Measurements from ENCODE around the gene CHST15.
"Not testable (repeated sequence)": the region's sequence is repeated elsewhere in the genome, so short reads cannot be mapped to it uniquely, and the experiment has no call there.

CHST15 gene

GRCh38 chr10:124036746-124037145 lies 56.7 kb downstream of the CHST15 start:
- H3K79me2 ChIP-seq (ENCODE audit: insufficient read depth, low read length): no peaks in the 10 kb centered on the region
- no peaks in the 10 kb centered on the region for H3K27me3 ChIP-seq (ENCODE audit: insufficient read depth, low read length, poor library complexity, severe bottlenecking)
- TF ChIP-seq, protein P1, sequence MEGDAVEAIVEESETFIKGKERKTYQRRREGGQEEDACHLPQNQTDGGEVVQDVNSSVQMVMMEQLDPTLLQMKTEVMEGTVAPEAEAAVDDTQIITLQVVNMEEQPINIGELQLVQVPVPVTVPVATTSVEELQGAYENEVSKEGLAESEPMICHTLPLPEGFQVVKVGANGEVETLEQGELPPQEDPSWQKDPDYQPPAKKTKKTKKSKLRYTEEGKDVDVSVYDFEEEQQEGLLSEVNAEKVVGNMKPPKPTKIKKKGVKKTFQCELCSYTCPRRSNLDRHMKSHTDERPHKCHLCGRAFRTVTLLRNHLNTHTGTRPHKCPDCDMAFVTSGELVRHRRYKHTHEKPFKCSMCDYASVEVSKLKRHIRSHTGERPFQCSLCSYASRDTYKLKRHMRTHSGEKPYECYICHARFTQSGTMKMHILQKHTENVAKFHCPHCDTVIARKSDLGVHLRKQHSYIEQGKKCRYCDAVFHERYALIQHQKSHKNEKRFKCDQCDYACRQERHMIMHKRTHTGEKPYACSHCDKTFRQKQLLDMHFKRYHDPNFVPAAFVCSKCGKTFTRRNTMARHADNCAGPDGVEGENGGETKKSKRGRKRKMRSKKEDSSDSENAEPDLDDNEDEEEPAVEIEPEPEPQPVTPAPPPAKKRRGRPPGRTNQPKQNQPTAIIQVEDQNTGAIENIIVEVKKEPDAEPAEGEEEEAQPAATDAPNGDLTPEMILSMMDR (conservative IDR thresholded peaks at IDR 0.05; ENCODE audit: low read length): no peak
- no peak for TF ChIP-seq EZH2phosphoT487 (IDR thresholded peaks at IDR 0.05; ENCODE audit: borderline replicate concordance)
- H3K9ac ChIP-seq (ENCODE audit: low read depth, low read length, poor library complexity, severe bottlenecking): no peak overlapping the region
- no peaks in the 10 kb centered on the region for H3K36me3 ChIP-seq (ENCODE audit: insufficient read depth, low read length)
- no peaks in the 10 kb centered on the region for H3F3A ChIP-seq (ENCODE audit: low read depth)
- no peaks in the 10 kb centered on the region for H4K20me1 ChIP-seq (ENCODE audit: insufficient read depth, low read length, poor library complexity, severe bottlenecking)
- H3K9me2 ChIP-seq (replicated peaks; ENCODE audit: low read depth, low read length): no peaks in the 10 kb centered on the region
- H3K4me1 ChIP-seq (ENCODE audit: insufficient read depth, low read length, poor library complexity, severe bottlenecking): no peaks in the 10 kb centered on the region
- no peak overlapping the region for H3K4me3 ChIP-seq (ENCODE audit: low read length, poor library complexity, severe bottlenecking)
- H3K9me3 ChIP-seq (ENCODE audit: insufficient read depth, low read depth, low read length): no peaks in the 10 kb centered on the region
- H3K4me2 ChIP-seq (ENCODE audit: low read depth, low read length, poor library complexity, severe bottlenecking): no peak overlapping the region
- no peak overlapping the region for H2AFZ ChIP-seq (ENCODE audit: low read length)

DNA sequence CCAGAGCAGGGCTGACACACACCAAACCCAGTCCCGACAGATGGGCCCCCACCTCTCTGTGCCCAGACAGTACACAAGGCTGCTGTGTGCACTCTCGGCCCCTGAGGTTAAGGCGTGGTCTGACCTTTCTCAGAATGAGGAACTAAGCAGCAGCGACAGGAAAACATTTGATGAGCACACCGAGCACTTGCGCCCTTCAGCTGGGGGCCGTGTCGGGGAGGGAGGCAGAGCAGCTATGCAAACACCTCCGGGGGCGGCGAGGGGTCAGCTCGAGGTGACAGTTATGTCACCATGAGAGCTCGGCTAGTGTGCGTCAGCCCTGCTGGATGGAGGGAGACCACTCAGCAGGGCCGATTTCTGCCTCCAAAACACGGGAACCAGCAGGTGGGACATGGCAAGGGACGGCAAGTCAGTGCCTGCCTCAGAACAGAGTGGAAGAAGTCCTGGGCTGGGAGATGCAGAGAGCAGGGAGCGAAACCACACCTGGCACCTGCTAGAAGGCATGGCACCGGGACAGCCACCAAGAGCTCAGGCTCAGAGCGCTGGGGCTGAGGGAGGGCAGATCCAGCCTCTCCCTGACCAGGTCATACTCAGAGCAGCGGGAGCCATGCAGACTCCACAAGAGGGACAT lies 57.4 kb downstream of the CHST15 start:
- no peaks in the 10 kb centered on the region for H4K20me1 ChIP-seq (ENCODE audit: insufficient read depth, low read length, poor library complexity, severe bottlenecking)
- H3K4me2 ChIP-seq (ENCODE audit: low read depth, low read length, poor library complexity, severe bottlenecking): no peak overlapping the region
- H3K9ac ChIP-seq (ENCODE audit: low read depth, low read length, poor library complexity, severe bottlenecking): no peak overlapping the region
- H3K79me2 ChIP-seq (ENCODE audit: insufficient read depth, low read length): no peaks in the 10 kb centered on the region
- H3K36me3 ChIP-seq (ENCODE audit: insufficient read depth, low read length): no peaks in the 10 kb centered on the region
- no peaks in the 10 kb centered on the region for H3F3A ChIP-seq (ENCODE audit: low read depth)
- H2AFZ ChIP-seq (ENCODE audit: low read length): no peak overlapping the region; the same call in 1 of the 2 replicates
- TF ChIP-seq, protein P1 (conservative IDR thresholded peaks at IDR 0.05; ENCODE audit: low read length): no peak
- TF ChIP-seq EZH2phosphoT487 (IDR thresholded peaks at IDR 0.05; ENCODE audit: borderline replicate concordance): no peak
- H3K27me3 ChIP-seq (ENCODE audit: insufficient read depth, low read length, poor library complexity, severe bottlenecking): no peaks in the 10 kb centered on the region
- no peak overlapping the region for H3K4me3 ChIP-seq (ENCODE audit: low read length, poor library complexity, severe bottlenecking)
- no peaks in the 10 kb centered on the region for H3K9me3 ChIP-seq (ENCODE audit: insufficient read depth, low read depth, low read length)
- no peaks in the 10 kb centered on the region for H3K9me2 ChIP-seq (replicated peaks; ENCODE audit: low read depth, low read length)
- H3K4me1 ChIP-seq (ENCODE audit: insufficient read depth, low read length, poor library complexity, severe bottlenecking): no peaks in the 10 kb centered on the region

DNA sequence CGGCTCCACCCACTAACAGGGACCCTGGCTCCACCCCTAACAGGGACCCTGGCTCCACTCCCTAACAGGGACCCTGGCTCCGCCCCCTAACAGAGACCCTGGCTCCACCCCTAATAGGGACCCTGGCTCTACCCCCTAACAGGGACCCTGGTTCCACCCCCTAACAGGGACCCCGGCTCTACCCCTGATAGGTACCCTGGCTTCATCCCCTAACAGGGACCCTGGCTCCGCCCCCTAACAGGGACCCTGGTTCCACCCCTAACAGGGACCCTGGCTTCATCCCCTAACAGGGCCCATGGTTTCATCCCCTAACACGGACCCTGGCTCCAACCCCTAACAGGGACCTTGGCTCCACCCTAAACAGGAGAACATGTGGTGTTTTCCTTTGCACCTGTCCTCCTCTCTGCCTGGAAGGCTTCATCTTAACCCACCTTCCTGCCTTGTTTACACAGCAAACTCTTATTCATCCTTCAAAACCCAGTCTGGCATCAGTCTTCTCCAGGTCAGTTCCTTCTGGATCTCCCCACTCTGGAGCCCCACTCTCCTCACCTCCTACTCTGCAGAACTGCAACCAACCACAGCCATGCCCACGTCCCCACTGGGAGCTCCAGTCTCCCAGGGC lies 58.0 kb downstream of the CHST15 start:
- H3F3A ChIP-seq (ENCODE audit: low read depth): no peaks in the 10 kb centered on the region
- TF ChIP-seq, protein P1 (conservative IDR thresholded peaks at IDR 0.05; ENCODE audit: low read length): no peak
- TF ChIP-seq EZH2phosphoT487 (IDR thresholded peaks at IDR 0.05; ENCODE audit: borderline replicate concordance): no peak
- H3K9ac ChIP-seq (ENCODE audit: low read depth, low read length, poor library complexity, severe bottlenecking): no peak overlapping the region
- H3K36me3 ChIP-seq (ENCODE audit: insufficient read depth, low read length): no peaks in the 10 kb centered on the region
- no peaks in the 10 kb centered on the region for H3K27me3 ChIP-seq (ENCODE audit: insufficient read depth, low read length, poor library complexity, severe bottlenecking)
- H3K79me2 ChIP-seq (ENCODE audit: insufficient read depth, low read length): no peaks in the 10 kb centered on the region
- no peak overlapping the region for H3K4me3 ChIP-seq (ENCODE audit: low read length, poor library complexity, severe bottlenecking)
- H3K4me2 ChIP-seq (ENCODE audit: low read depth, low read length, poor library complexity, severe bottlenecking): no peak overlapping the region
- H3K9me3 ChIP-seq (ENCODE audit: insufficient read depth, low read depth, low read length): no peaks in the 10 kb centered on the region
- no peaks in the 10 kb centered on the region for H3K9me2 ChIP-seq (replicated peaks; ENCODE audit: low read depth, low read length)
- no peak overlapping the region; the same call in 1 of the 2 replicates for H2AFZ ChIP-seq (ENCODE audit: low read length)
- no peaks in the 10 kb centered on the region for H3K4me1 ChIP-seq (ENCODE audit: insufficient read depth, low read length, poor library complexity, severe bottlenecking)
- no peaks in the 10 kb centered on the region for H4K20me1 ChIP-seq (ENCODE audit: insufficient read depth, low read length, poor library complexity, severe bottlenecking)

DNA sequence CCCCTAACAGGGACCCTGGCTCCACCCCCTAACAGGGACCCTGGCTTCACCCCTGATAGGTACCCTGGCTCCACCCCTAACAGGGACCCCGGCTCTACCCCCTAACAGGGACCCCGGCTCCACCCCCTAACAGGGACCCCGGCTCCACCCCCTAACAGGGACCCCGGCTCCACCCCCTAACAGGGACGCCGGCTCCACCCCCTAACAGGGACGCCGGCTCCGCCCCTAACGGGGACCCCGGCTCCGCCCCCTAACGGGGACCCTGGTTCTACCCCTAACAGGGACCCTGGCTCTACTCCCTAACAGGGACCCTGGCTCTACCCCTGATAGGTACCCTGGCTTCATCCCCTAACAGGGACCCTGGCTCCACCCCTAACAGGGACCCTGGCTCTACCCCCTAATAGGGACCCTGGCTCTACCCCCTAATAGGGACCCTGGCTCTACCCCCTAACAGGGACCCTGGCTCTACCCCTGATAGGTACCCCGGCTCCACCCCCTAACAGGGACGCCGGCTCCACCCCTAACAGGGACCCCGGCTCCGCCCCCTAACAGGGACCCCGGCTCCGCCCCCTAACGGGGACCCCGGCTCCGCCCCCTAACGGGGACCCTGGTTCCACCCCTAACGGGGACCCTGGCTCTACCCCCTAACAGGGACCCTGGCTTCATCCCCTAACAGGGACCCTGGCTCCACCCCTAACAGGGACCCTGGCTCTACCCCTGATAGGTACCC lies 58.7 kb downstream of the CHST15 start:
- H3K27me3 ChIP-seq (ENCODE audit: insufficient read depth, low read length, poor library complexity, severe bottlenecking); H3K4me1 ChIP-seq (ENCODE audit: insufficient read depth, low read length, poor library complexity, severe bottlenecking); H2AFZ ChIP-seq (ENCODE audit: low read length); H3K9ac ChIP-seq (ENCODE audit: low read depth, low read length, poor library complexity, severe bottlenecking); H3F3A ChIP-seq (ENCODE audit: low read depth); H3K36me3 ChIP-seq (ENCODE audit: insufficient read depth, low read length); H3K9me3 ChIP-seq (ENCODE audit: insufficient read depth, low read depth, low read length); H3K9me2 ChIP-seq (replicated peaks; ENCODE audit: low read depth, low read length); H4K20me1 ChIP-seq (ENCODE audit: insufficient read depth, low read length, poor library complexity, severe bottlenecking); H3K4me3 ChIP-seq (ENCODE audit: low read length, poor library complexity, severe bottlenecking); H3K4me2 ChIP-seq (ENCODE audit: low read depth, low read length, poor library complexity, severe bottlenecking); H3K79me2 ChIP-seq (ENCODE audit: insufficient read depth, low read length): not testable (repeated sequence)

All from Loucy (cell line).